Activated CD8-positive, alpha-beta memory T cell treated with anti-CD3 and anti-CD28 coated beads for 4 hours (primary cell): Measurements from ENCODE around the gene RMND5B.
"Not testable (repeated sequence)": the region's sequence is repeated elsewhere in the genome, so short reads cannot be mapped to it uniquely, and the experiment has no call there.

Experiments
- DNase-seq, 2 donors: peaks; one replicate each; pipeline ENCODE4 v3.0.0-alpha.2; 2020; ENCODE audit warnings: low read depth in 2 of 2

The RMND5B gene

DNA sequence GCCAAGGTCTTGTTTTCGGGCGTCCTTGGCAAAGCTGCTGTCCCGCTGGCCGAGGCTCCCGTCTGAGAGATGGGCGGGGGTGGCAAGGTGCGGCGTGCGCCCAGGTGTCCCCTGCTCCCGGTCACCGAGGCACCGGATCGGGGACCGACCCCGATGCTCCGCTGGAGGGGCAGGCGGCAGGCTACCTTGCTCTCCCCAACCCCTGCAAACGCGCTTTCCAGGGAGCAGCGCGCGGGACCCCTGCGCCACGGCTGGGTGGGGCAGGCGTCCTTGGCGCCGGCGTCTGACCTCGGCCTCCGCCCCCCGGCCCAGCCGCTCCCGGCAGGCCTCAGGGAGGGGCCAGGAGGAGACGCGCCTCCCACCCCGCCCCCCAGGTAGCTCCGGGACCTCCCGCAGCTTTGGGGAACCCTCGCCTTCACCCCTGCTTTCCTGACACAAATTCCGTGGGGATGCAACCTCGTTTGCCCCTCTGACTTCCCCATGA, 16.9 kb upstream of the RMND5B start:
- no peak for DNase-seq

DNA sequence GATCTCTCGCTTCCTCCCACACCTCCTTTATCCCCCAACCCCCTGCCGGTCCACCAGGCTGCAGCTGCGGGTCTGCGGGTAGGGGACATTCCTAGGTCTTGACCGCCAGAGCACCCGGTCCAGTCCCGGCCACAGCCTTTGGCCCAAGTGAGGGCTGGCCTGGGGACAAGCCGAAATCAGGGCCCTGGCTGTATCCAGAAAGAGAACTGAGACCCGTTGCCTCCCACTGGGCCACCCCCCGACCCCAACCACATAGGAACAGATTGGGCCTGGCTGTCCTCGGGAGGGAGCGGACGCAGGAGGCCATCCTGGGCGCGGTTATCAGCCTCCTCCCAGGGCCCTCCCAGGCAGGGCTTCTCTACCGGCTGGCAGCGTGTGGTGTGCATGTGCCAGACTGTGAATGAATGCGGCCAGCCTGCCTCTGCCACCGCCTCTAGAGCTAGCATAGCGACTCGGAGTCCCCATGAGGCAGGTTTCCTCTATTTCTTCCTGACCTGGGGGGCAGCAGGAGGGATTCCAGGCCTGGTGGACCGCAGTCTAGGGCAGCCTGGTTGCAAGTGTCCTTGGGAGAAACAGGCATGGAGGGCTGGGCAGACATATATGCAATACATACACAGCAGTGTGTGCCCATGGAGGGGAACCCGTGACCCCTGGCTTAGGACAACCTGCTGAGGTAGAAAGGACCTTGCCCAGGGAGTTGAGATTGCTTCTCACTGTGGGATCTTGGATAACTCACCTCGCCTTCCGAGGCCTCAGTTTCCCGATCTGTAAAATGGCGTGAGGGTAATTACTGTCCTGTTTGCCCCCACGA, 16.3 kb upstream of the RMND5B start:
- DNase-seq: peak in 1 of 2 donors; percentile 35

DNA sequence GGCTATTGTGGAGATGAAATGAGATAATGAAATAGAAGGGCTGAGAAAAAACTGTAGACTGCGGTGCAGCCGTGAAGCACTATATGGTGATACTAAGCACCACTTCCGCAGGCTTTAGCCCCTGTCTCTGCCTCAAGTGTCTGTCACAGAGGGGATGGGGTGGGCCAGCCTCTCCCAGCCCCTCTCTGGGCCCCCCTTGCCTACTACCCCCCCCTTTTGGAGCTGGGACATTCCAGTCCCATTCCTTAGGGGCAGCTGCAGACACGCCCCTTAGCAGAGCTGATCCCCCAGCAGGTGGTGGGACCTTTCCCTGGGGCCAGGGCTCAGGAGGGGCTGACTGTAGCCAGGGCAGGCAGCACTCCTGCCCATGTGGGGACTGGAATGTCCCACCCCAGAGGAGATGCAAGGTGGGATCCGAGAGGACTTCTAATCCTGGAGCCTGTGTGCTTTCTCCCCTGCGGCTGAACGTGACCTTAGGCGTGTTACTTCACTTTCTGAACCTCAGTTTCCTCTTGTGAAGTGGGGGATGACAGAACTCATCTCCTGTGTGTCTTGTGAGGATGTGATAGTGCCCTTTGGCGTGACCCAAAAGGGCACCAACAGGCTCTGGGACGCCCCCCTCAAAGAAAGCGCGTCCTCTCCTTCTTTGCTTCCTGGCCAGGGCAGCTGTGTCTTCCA, 15.5 kb upstream of the RMND5B start:
- DNase-seq: no peak

DNA sequence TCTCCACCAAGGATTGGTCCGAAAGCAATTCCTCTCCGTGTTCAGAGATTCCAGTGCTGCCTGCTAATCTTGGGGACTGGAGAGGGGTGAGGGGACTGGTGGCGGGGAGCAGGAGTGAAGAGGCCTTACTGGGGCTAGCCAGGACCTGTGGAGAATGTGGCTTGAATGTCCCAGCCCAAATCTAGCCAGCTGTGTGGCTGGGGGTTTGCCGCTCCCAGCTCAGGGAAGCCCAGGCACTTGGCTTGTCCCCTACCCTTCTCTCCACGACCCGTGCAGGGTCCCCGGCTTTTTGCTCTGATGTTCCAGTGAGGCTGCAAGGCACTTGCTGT, 15.0 kb upstream of the RMND5B start:
- no peak for DNase-seq

DNA sequence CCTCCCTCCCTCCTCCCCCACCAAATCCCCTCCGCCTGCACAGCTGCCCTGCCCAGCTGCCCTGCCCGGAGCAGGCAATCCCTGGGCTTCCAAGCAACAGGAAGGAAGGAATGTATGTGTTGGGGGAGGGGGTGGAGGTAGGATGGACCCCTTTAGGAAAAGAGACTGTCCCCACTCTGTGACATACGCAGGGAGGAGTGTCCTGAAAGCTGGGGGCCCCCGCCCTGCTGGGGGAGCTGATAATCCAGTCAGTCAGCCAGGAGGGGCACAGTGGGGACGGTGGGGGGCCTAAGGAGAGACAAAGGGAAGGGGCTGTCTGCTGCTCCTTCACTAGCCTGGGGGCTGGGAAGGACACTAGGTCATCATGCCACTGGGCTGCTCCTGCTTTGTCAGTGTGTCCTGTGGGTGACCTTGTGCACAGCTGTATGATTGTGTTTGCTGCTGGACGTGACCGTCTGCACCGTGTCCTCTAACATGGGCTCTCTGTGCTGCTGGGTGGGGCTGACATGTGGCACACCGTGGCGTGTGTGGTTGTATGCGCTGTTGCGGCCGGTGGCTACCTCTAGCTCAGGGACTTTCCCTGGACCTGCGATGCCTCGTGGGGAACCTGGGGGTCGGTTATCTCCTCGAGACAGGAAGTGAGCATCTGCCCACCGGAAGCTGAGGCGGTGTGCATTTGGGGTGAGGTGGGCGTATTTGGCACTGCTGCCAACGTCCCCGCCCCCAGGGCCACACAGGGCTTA, 14.5 kb upstream of the RMND5B start:
- peak; percentile 73 to 80 for DNase-seq

DNA sequence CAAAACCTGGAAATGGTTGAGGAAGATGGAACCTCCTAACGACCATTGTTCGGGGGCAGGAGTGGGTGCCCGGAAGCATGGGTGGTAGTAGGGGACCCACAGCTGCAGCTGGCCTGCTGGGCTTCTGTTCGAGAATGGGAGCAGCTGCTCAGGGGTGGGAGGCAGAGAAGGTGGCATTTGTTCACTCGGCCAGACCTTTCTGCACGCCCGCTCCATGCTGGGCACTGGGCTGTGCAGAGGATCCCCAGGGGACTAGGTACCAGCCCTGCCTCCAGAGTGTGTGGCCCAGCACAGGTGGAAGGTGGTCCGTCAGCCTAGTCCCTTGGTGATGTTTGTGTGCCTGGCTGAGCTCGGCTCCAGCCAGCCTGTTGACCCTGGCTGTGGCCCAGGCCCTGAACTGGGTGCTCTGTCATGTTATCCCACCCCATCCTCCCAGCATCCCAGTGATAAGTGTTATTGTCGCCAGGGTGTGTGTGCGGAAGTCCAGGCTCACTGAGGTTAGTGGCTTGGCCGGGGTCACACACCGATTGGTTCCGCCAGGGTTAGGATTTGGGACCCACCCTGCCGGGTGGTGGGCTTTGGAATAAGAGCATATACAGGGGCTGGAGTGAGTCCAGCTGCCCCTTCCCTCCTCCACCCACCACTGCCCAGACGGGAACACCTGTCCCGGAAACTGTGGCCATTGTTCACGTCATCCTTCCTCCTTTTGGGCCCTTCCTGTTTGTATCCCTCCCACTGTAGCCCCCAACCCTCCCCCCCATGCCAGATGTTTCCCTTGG, 12.7 kb upstream of the RMND5B start:
- DNase-seq: no peak

DNA sequence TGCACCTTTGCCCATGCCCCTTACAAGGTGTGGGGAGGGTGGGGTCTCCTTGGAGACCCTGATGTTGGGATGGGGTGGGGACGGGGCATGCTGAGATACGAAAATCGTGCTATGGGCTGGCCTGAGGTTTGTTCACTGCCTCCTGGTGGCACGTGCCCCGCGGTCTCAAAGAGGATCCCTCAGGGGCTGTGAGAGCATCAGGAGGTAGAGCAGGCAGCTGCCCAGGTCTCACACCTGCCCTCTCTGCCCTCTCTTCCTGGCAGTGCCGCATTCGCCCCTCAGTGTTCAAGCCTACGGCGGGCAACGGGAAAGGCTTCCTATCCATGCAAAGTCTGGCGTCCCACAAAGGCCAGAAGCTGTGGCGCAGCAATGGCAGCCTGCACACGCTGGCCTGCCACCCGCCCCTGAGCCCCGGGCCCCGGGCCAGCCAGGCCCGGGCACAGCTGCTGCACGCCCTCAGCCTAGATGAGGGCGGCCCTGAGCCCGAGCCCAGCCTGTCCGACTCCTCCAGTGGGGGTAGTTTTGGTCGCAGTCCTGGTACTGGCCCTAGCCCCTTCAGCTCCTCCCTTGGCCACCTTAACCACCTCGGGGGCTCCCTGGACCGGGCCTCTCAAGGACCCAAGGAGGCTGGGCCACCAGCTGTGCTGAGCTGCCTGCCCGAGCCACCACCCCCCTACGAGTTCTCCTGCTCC, 10.8 kb upstream of the RMND5B start:
- no peak for DNase-seq

DNA sequence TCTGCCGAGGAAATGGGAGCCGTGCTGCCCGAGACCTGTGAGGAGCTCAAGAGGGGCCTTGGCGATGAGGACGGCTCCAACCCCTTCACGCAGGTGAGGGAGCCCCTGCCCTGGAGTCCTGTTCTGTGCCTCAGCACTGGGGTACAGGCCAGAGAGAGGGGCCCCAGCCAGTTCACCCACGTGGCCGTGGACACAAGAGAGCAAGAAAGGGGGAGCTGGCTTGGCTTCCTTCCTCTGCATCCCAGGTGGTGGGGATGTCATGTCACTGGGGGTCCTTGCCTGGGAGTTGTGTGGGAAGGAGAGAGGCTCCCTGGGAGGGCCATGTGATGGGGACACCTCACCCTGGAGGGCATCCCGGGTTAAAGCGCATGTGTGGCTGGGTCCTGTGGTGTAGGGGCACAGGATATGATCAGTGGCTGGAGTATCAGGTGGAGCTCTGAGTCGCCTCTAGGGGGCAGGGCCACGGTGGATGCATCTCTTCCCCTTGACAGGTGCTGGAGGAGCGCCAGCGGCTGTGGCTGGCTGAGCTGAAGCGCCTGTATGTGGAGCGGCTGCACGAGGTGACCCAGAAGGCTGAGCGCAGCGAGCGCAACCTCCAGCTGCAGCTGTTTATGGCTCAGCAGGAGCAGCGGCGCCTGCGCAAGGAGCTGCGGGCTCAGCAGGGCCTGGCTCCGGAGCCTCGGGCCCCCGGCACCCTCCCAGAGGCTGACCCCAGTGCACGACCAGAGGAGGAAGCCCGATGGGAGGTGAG, 10.0 kb upstream of the RMND5B start:
- peak; percentile 43 to 44 for DNase-seq

DNA sequence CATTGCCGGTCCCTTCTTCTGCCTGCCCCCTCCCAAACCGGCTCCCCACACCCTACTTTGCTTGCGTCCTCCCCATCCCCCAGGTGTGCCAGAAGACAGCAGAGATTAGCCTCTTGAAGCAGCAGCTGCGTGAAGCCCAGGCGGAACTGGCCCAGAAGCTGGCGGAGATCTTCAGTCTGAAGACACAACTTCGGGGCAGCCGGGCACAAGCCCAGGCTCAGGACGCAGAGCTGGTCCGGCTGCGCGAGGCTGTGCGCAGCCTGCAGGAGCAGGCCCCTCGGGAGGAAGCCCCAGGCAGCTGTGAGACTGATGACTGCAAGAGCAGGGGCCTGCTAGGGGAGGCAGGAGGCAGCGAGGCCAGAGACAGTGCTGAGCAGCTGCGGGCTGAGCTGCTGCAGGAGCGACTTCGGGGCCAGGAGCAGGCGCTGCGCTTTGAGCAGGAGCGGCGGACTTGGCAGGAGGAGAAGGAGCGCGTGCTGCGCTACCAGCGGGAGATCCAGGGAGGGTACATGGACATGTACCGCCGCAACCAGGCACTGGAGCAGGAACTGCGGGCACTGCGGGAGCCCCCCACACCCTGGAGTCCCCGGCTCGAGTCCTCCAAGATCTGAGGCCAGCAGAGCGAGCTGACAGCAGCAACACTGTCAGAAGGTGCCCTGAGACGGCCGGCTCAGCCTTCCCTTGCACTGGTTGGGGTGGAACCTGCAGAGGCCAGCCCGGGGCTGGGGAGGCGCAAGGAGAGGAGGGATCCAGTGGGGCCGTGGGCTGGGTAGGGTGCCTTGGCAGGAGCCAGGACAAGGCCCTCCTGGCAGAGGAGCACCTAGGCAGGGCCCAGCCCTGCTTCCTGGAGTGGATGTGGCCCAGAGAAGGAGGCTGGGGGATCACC, 9.2 kb upstream of the RMND5B start:
- DNase-seq: no peak

DNA sequence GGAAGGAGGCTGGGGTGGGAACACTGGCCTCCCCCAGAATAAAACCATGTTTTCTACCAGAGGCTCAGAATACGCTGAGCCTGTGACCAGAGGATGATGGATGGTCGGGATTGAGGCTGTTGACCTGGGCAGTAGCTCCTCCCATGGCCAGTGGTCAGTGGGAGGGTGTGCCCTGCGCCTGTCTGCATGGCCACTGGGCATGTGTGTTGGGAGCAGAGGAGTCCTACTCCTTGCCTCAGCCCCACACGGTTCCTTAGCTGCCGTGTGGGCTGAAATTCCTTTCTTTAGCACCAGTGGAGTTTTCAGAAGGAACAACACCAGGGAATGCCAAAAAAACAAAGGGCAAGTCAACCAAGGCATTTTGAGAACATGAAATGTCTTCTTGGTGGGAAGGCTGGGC, 8.5 kb upstream of the RMND5B start:
- DNase-seq: no peak

DNA sequence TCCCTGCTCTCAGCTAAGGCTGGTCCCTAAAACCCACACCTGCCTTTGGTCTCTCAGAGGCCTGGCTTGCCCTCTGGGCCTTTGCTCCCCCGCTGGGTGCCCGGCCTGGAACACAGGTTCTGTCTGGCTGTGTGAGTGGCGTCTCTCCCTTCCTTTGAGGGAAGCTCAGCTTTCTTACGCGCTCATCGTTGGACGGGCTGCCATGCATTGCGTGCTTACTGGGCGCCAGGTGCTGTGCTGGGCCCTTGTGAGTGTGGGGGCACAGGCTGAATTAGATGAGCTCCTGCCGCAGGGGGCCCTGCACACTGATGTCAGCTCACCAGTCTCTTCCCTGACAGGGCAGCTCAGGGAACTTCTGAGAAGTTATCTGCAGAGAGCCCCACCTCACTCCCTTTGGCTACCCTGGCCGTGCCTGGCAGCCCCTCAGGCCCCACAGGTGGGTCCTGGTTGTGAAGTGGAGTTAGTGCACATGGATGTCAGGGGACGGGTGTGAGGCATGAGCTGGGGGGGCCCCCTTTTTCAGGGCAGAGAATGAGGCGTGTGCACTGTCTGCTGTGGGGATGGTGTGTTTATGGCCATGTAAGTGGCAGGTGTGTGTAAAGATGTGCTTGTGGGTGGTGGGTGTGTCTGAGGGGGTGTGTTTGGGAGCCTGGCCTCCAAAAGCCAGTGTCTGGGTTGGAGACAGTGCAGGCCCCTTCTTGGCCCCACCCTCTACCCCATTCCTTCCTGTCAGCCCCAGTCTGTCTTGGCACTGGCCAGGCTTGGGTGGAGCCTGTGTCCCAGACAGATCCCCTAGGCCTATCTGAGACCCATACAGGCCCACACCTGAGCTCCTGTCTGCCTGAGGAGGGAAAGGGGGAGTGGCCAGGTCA, 7.5 kb upstream of the RMND5B start:
- DNase-seq: no peak

DNA sequence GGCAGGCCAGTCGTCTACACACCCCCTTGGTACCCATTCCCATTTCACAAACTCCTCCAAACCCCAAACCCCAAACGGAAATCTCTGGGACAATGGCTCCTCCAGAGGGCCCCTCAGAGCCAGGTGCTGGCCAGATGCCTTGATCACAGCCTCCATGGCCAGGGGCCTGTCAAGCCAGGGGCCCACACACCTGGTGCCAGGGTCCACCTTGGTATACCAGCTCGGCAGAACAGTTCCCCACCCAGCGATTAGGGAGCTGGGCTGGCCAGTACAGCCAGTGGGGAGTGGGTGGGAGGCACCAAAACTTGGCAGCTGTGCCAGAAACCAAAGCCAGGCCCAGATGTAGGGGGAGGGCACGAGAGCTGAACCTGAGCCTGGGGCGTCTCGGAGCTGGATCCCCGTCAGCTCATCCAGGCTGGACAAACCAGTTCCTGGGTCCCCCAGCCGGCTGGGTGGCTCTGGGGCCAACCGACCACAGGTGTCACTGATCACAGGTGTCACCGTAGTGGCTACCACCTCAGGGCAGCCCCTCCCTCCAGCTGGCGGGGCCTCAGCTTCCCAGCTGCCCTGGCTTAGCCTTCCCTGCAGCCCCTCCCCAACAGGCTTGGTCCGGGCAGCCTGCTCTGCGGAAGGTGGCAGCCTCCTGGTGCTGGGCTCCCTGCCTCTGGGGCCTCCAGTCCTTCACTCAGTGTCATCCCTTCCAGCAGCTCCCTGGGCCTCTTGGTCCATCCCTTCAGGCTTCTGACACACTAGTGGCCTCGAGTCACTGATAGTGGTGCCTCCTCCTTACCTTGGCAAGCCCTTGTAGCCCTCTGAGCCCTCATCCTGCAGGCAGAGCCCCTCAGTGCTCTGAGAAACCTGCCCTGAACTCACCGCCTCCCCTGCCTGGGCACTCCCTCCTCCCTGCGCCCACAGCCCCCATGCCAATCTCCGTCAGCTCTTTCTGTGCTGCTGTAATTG, 6.6 kb upstream of the RMND5B start:
- DNase-seq: no peak

DNA sequence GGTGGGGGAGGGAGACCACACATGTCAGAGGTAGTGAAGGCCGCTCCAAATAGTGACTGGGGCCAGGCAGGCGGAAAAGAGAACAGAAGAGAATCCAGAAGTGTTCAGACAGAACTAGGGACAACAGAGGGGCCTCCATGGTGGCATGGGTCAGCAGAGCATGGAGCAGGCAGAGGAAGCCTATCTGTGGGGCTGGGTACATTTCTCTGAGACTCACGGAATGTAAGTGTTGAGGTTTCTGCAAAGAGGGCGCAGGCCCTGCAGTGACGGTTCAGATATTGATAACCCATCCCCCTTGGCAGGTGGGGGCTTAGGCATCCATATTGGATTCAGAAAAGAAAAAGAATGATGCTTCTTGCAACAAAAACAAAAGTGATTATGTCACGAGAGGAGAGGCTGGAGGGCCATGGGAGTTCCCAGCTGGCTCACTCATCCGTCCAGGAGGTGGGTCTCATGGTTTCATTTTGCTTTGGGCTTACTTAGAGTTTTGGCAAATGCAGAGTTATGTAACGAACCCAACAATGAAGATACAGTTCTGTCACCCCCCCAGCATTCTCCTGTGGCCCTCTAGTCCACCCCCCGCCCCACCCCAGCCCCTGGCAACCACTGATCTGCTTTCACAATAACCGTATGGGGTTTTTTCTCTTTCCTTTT, 5.4 kb upstream of the RMND5B start:
- DNase-seq: no peak

DNA sequence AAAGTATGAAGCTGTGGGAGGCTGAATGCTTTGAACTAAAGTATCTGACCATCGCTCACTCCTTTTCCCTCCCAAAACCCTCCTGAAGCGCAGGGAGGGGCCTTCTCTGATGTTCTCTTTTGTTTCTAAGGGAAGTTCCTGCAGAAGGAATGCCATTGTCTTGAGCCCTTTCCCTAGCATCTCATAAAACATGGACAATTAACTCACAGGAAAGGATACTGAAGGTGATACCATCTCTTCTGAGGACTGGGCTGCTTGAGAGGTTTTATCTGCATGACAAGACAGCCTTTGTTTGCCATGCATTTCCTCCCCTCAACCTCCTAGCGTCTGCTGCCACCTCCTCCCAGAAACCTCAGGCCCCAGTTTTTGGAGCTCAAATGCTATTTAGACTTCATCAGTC, 4.3 kb upstream of the RMND5B start:
- DNase-seq: no peak

DNA sequence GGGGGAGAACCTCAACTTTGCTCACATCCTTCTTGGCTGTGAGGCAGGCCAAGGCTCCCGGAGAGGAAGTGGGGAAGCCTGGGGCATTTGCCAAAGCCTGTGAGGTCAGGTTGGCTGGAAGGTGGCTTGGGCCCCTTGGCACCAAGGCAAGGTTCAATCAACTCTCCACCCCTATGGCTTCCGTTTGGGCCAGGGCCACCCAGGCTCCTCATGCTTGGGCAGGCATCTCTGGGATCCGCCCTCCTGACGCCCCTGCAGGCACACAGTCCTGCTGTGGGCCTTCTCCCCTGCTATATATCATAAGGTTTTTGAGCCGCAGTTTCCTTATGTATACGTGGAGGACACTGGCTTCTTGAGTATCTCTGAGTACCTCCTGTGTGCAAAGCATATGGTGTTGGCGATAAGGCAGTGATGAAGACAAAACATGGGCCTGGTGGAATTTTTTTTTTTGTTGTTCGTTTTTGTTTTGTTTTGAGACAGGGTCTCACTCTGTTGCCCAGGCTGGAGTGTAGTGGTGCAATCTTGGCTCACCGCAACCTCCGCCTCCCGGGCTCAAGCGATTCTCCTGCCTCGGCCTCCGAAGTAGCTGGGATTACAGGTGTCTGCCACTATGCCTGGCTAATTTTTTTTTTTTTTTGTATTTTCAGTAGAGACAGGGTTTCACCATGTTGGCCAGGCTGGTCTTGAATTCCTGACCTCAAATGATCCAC, 3.4 kb upstream of the RMND5B start:
- not testable (repeated sequence) for DNase-seq

DNA sequence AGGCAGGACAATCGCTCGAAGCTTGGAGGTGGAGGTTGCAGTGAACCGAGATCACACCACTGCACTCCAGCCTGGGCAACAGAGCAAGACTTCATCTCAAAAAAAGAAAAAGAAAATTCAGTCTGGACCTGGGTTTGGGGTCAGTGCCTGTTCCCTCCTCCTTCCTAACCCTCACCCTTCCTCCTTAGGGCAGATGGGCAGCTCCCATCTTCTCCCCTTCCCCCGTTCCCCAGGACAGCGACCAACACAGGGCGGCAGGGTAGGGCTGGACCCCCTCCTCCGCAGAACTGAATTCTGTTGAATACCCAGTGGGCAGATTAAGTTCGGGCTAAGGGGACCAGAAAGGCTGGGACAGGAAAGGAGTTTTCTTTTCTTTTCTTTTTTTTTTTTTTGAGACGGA, 1.5 kb upstream of the RMND5B start:
- DNase-seq: no peak
